GM18858 (cell line): ENCODE measurements around the gene SMURF2.
"Not testable (repeated sequence)": the region's sequence is repeated elsewhere in the genome, so short reads cannot be mapped to it uniquely, and the experiment has no call there.

Experiments used
- ATAC-seq: cut with Tn5 transposase; IDR thresholded peaks from one replicate; pipeline ENCODE4 v1.9.1; 2021; ENCODE audit not compliant: unreplicated experiment

Gene SMURF2

GRCh38 chr17:64661976-64662773 lies at the start of gene SMURF2:
Gene SMURF2, minus strand, starts transcription at chr17:64662307. Its CDS starts 427 bp downstream, at chr17:64661880.
- peak; percentile 59 for ATAC-seq

- ATAC-seq = no peak
These were observed 47.4 kb upstream of the SMURF2 start for GRCh38 chr17:64709481-64709880.

DNA sequence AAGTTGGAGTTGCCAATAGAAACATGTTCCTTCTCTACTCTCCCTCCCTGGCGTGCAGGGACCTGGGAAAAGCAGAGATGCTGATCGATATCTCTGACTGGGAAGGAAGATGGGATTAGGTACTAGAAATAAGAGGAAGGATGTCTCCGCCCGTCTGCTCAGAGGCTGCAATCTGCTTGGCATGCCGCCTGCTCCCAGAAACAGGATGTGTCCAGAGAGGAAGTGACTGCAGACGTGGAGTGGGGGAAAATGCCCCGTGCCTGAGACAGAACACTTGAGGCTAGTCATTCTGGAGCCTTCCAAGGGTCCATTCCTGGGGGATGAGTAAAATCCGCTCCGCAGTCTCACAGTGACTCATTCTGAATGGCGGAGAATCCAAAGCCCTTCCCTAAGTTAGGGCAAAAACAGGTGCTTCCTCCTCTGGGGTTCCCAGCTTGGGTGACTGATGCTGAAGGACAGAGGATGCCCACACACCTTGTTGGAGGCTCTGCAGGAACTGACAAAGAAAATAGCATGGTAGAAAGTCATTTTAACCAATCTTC lies 45.0 kb upstream of the SMURF2 start:
- no peak for ATAC-seq

DNA sequence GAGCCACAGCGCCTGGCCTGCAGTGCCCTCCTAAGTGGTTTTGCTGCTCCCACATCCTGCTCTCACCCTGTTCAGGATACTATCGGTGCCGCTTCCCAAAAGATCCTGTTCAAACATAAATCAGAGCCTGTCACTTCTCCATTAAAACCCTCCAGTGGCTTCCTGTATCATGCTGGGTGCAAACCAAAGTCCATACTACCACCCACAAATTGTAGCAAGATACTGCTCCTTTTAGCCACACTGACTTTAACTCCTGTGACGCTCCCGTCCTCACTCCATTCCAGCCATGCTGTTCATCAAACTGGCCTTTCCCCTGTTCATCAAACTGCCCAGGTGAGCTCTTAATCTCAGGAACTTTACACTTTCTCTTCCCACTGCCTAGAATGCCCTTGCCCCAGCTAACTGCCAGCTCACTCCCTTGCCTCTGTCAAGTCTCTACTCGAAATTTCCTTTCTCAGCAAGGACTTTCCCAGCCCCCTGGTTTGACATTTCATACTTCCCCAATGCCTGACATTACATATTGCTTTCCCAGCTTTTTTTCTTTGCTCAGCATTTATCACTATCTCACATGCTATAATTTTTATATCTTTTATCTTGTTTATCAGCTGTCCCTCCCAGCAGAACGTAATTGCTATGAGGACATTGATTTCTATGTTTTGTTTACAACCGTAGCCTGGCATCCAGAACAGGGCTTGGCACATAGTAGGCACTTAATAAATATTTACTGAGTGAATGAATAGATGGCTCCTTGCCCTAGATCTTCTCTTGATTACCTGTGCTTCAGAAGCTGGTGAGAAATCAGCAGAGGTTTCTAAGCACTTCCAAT lies 44.3 kb upstream of the SMURF2 start:
- ATAC-seq = no peak

DNA sequence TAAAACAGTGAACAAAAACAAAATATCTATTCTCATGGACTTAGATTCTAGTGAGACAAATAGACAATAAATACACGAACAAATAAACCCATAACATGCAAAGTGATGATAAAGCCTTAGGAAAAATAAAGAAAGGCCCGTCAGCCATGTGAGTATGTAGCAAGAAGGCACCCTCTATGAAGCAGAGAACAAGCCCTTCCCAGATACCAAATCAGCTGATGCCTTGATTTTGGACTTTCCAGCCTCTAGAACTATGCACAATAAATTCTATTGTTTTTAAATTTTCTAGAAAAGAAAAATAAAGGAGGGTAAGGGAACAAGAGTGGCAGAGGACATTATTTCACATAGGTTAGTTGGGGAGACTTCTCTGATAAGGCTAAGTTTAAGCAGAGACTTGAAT lies 40.7 kb upstream of the SMURF2 start:
- no peak for ATAC-seq

GRCh38 chr17:64698725-64699124 lies 36.6 kb upstream of the SMURF2 start:
- ATAC-seq = no peak

- no peak for ATAC-seq
These were observed 32.1 kb upstream of the SMURF2 start for GRCh38 chr17:64694207-64694606.

- no peak for ATAC-seq
These were observed 30.1 kb upstream of the SMURF2 start for GRCh38 chr17:64692187-64692586.

DNA sequence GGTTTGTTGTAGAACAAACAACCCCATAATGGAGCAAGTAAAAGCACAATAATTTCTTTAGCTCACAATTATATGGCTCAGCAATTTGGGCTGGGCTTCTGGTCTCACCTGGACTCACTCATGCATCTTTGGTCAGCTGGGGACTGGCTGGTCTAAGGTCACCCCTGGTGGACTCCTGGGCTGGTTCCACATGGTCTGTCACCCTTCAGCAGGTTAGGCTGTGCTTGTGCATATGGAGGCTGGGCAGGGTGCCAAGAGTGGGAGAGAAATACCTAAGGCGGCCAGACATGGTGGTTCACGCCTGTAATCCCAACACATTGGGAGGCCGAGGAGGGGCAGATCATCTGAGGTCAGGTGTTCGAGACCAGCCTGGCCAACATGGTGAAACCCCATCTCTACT lies 27.0 kb upstream of the SMURF2 start:
- ATAC-seq = no peak

GRCh38 chr17:64688481-64688880 lies 26.4 kb upstream of the SMURF2 start:
- ATAC-seq = no peak

- no peak for ATAC-seq
These were observed 25.9 kb upstream of the SMURF2 start for GRCh38 chr17:64687961-64688360.

DNA sequence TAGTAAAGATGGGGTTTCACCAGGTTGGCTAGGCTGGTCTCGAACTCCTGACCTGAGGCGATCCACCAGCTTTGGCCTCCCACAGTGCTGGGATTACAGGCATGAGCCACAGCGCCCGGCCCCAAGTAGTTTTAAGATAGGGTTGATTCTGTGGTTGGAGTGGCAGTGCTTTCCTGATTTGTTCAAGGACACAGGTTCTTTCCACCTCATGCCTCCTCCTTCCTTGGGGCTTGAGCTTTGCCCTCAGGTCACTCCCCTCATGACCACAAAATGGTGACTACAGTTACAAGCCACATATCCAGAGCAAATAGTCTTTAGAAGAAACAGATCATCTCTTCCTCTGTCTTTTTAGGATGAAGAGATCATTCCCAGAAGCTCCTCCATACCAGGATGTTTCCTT lies 25.3 kb upstream of the SMURF2 start:
- ATAC-seq = no peak

DNA sequence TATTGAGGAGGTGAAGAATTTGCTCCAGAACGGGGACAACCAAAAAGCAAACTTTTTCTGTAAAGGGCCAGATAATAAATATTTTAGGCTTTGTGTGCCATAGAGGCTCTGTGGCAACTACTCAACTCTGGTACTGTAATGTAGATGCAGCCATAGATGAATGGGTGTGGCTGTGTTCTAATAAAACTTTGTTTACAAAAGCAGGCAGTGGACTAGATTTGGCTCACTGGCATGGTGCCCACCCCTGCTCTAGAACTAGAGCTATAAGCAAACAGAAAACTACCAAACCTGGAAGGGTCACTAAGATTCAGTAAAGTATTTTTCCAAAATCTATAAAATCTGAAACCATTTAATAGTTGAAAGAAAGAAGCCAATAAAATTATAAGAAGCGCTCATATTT lies 24.6 kb upstream of the SMURF2 start:
- ATAC-seq = no peak

DNA sequence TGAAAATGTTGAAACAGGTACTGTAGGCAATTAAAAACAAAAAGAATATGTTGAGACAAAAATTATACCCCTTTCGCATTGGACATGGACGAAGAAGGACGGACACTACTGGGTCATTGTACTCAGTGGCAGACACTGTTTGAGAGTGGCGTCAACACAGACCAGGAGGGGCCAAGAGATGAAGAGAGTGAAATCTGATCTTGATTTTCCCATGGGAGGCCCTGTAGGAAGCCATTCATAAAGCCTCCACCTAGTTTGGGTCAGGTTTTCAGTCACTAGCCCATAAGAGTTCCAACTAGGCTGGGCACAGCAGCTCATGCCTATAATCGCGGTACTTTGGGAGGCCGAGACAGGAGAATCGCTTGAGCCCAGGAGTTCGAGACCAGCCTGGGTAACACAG lies 23.6 kb upstream of the SMURF2 start:
- ATAC-seq = no peak

DNA sequence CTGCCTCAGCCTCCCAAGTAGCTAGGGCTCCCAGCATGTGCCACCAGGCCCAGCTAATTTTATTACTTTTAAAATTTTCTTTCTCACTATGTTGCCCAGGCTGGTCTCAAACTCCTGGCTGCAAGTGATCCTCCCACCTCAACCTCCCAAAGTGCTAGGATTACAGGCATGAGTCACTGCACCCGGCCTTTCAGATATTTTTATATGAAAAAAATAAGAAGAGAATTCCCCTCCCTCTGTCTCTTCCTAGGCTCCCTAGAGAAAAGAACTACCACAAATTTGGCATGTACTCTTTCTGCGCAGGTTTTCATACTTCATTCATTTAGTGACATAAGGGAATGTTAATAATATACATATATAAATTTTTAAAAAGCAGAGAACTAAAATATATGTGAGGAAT lies 21.7 kb upstream of the SMURF2 start:
- ATAC-seq = no peak

- no peak for ATAC-seq
These were observed 20.4 kb upstream of the SMURF2 start for GRCh38 chr17:64682261-64683181.

DNA sequence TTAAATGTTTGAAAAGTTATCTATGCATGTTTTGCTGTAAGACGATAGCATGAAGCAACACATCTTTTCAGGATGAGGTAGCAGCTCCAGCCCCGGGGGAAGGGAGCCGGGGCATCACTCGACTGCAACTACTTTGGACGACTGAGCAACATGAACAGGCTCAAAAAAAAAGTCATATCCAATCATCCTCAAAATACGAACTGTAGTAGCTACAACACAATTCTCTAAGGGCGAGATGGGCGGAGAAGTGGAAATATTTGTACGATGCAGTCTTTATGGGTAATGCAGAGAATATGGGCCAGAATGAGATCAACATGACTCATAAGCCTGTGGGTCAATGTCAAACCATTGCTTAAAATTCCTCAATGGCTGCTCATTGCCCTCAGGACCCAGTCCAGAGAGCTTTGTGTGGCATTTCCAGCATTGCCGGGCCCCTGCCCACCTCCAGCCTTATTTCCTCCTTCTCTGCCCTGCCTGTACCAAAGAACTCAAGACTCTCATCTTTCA lies 17.7 kb upstream of the SMURF2 start:
- no peak for ATAC-seq

GRCh38 chr17:64676763-64677162 lies 14.7 kb upstream of the SMURF2 start:
- no peak for ATAC-seq

DNA sequence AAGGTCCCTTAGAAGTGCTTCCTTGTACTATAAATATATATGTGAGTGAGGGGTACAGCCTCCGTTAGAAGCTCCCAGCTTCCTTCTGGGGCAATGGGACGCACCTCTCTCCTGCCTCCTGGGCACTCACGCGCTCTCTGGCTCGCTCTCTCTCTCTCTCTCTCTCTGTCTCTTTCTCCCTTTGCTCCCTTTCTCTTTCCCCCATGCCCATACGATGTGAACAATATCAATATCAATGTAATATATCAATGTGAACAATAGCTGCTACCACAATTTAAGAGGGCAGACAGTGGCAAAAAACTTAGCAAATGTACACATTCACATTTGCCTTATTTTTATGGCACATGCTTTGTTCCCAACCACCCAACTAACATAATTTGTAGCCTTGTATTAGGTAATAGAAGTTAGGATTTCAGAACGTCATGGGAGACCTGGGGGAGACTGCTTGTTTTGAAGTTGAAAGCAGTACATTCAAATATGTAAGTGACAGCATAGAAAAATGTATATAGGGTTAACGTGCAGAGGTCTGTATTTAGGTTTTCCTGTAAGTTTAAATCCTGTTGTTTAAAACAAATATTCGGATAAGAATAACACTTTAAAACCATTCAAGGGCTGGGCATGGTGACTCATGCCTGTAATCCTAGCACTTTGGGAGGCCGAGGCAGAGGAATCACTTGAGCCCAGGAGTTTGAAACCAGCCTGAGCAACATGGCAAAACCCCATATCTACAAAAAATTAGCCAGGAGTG lies 8.9 kb upstream of the SMURF2 start:
- not testable (repeated sequence) for ATAC-seq
